ENCODE measurements around the gene CNIH2. TPM values are rescaled to one million over a fixed set of nuclear protein-coding genes. Genes with fewer than 3 reads are reported as not detected.
A peak's percentile ranks its signal among the peaks of the same experiment; 100 is the strongest.

Gene CNIH2
- total and polyA plus RNA-seq, 4 experiments from 2014 or later = 1.4 to 1.8 TPM; not detected in 2

DNA sequence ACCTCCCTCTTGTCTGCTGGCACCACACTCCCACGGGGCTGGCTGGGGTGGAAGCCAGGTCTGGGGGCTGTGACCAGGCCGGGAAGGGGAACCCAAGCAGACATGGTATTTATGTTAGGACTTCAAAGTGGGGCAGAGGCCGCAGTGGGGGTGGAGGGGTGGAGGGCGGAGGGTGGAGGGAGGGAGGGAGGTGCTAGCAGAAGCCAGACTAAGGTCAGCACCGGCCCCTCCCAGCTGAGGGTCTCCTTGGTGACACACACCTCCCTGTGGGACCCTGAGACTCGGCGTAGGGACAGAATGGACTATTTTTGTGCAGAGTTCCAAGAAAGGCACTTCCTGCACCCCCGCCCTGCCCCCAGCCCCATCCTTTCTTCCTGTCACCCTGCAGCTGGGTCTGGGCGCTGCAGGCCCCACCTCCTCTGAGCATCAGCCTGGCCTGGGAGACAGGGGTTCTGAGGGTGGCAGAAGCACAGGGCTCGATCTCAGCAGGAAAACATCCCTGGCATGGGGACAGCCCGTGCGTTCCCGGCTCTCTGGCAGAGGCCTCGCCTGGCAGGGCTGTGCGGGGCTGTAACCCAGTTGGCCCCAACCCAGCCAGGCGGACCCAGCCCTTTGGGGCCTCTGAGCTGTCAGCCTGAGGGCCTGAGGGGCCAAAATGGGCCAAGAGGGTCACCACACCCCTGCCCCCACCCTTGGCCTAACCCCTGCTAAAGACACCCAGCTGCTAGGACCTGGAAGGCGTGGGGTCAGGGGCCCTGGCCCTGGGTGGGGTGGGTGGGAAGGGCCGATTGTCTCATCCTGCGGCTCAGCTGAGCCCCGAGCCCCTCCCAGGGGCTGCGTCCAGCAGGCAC is 48.5 kb downstream of the CNIH2 start:
- Histone ChIP-seq H3K4me3 (ENCODE audit: low read length in 2 of 2) (no peak overlapping the region), H3K4me1 (ENCODE audit: insufficient read depth, low read length) (peaks cover 29% of the 10 kb centered on the region), H3K27me3 (ENCODE audit: insufficient read depth, low read length) (no peaks in the 10 kb centered on the region), H3K9me3 (ENCODE audit: control insufficient read depth in 1 of 2, low read length in 2 of 2) (no peaks in the 10 kb centered on the region), H3K36me3 (ENCODE audit: insufficient read depth, low read length) (no peaks in the 10 kb centered on the region), H3K27ac (ENCODE audit: low read depth, low read length) (no peak overlapping the region)
- peaks cover 18 to 27% (median 22%) of the 10 kb centered on the region in 4 donors for H3K4me1 Mint-ChIP-seq
- CTCF ChIA-PET (ENCODE audit: partially characterized antibody) = interaction anchor here (1.6 kb wide), 1 partner anchor 15 kb away, joined by 24 read pairs; no protein-coding TSS in a partner anchor
- peak overlapping the region in 2 of 8 donors; percentile 29 to 33 for H3K4me3 Mint-ChIP-seq
- H3K9me3 Mint-ChIP-seq = no peaks in the 10 kb centered on the region
- DNase-seq = no peak
- intact Hi-C loops (cut with micrococcal nuclease) = loop anchor here (5.0 kb wide), 1 partner anchor 61 kb away; no protein-coding TSS in a partner anchor
- POLR2A ChIA-PET (ENCODE audit: partially characterized antibody) = interaction anchor here (1.4 to 3.7 kb wide), 2 partner anchors 9 to 14 kb away, joined by 9 to 32 read pairs; partner anchors contain the start of gene CD248
- H3K36me3 Mint-ChIP-seq = no peaks in the 10 kb centered on the region
- no peaks in the 10 kb centered on the region for H3K27me3 Mint-ChIP-seq
- H3K27ac Mint-ChIP-seq = peak overlapping the region in 3 of 7 donors; percentile 61 to 86 (median 63)

- H3K9me3 ChIP-seq (ENCODE audit: control insufficient read depth in 1 of 2, low read length in 2 of 2) = no peaks in the 10 kb centered on the region
- H3K4me1 Mint-ChIP-seq = peaks cover 18 to 27% (median 22%) of the 10 kb centered on the region in 4 donors
- CTCF ChIA-PET (ENCODE audit: partially characterized antibody) = interaction anchor here (1.6 kb wide), 1 partner anchor 16 kb away, joined by 24 read pairs; no protein-coding TSS in a partner anchor
- DNase-seq = no peak
- no peaks in the 10 kb centered on the region for H3K27me3 Mint-ChIP-seq
- H3K27ac ChIP-seq (ENCODE audit: low read depth, low read length) = no peak overlapping the region
- H3K27ac Mint-ChIP-seq = peak overlapping the region; percentile 9 to 77 (median 34)
- intact Hi-C loops (cut with micrococcal nuclease) = loop anchor here (1.0 to 5.0 kb wide), 3 partner anchors 15 to 105 kb away; no protein-coding TSS in a partner anchor
- no peak overlapping the region for H3K4me3 ChIP-seq (ENCODE audit: low read length in 2 of 2)
- no peaks in the 10 kb centered on the region for H3K36me3 Mint-ChIP-seq
- H3K4me1 ChIP-seq (ENCODE audit: insufficient read depth, low read length) = peaks cover 29% of the 10 kb centered on the region
- peak overlapping the region in 5 of 8 donors; percentile 5 to 76 (median 18) for H3K4me3 Mint-ChIP-seq
- H3K9me3 Mint-ChIP-seq = no peaks in the 10 kb centered on the region
- no peaks in the 10 kb centered on the region for H3K27me3 ChIP-seq (ENCODE audit: insufficient read depth, low read length)
- no peaks in the 10 kb centered on the region for H3K36me3 ChIP-seq (ENCODE audit: insufficient read depth, low read length)
- POLR2A ChIA-PET (ENCODE audit: partially characterized antibody) = interaction anchor here (1.4 to 3.7 kb wide), 2 partner anchors 10 to 15 kb away, joined by 9 to 32 read pairs; partner anchors contain the start of gene CD248
These were observed 49.4 kb downstream of the CNIH2 start for GRCh38 chr11:66327171-66328030.

- POLR2A ChIA-PET (ENCODE audit: partially characterized antibody) = no interaction called here
These were observed 50.0 kb downstream of the CNIH2 start for GRCh38 chr11:66328031-66328301.

DNA sequence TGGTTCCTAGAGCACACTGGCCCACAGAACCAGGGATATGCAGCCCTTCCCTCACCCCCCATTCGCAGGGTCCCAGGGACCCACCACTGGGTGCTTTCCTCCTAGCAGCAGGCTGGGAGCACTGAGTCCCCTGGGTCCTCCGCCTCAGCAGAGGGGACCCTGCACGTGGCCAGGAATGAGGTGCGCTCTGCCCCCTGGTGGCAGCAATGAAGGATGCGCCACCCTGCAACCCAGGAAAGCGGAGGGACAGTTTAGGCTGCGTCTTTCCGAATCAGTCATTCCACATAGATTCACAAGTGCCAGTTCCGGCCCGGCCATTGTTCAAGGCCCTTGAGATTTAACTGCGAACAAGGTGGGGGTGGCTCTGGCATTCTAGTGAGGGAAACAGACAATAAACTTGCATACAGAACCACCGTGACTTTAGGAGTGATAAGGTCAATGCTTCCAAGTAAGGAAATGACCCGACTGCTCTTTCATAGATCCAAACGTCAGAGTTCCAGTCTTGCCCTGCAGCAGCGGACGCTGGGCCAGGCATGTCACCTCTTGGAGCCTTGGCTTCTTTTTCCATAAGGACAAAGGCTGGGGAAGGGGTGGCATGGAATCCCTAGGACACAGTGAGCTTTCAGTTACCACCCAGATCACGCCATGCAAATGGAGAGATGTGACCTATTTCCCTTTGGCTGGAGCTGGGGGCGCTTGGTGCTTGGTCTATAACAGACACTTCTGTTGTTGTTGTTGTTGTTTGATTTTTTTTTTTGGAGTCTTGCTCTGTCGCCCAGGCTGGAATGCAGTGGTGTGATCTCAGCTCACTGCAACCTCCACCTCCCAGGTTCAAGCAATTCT is 50.5 kb downstream of the CNIH2 start:
- Mint-ChIP-seq H3K27me3 (no peaks in the 10 kb centered on the region), H3K4me1 (peaks cover 18 to 27% (median 21%) of the 10 kb centered on the region in 4 donors), H3K36me3 (no peaks in the 10 kb centered on the region), H3K27ac (peak overlapping the region in 6 of 7 donors; percentile 57 to 91 (median 66)), H3K9me3 (peaks cover 0 to 2% (median 0%) of the 10 kb centered on the region in 8 donors), H3K4me3 (peak overlapping the region in 7 of 8 donors; percentile 16 to 77 (median 35))
- Histone ChIP-seq H3K27me3 (ENCODE audit: insufficient read depth, low read length) (no peaks in the 10 kb centered on the region), H3K27ac (ENCODE audit: low read depth, low read length) (no peak overlapping the region), H3K4me3 (ENCODE audit: low read length in 2 of 2) (no peak overlapping the region), H3K9me3 (ENCODE audit: control insufficient read depth in 1 of 2, low read length in 2 of 2) (no peaks in the 10 kb centered on the region), H3K4me1 (ENCODE audit: insufficient read depth, low read length) (peaks cover 29% of the 10 kb centered on the region), H3K36me3 (ENCODE audit: insufficient read depth, low read length) (no peaks in the 10 kb centered on the region)
- intact Hi-C loops (cut with micrococcal nuclease) = loop anchor here (1.0 to 5.0 kb wide), 3 partner anchors 16 to 106 kb away; no protein-coding TSS in a partner anchor
- DNase-seq = peak; percentile 70 to 82 (median 77)
- CTCF ChIA-PET (ENCODE audit: partially characterized antibody) = interaction anchor here (0.8 to 8.6 kb wide), 5 partner anchors 10 to 60 kb away, joined by 3 to 110 read pairs (median 3); partner anchors contain the start of gene BRMS1
- POLR2A ChIA-PET (ENCODE audit: partially characterized antibody) = interaction anchor here (2.3 kb wide), 1 partner anchor 17 kb away, joined by 22 read pairs; no protein-coding TSS in a partner anchor

More at GRCh38 chr11:66328031-66328301, 50.0 kb downstream of the CNIH2 start:
- no peaks in the 10 kb centered on the region for H3K27me3 Mint-ChIP-seq
- DNase-seq = peak in 1 of 5 donors; percentile 47
- H3K4me1 Mint-ChIP-seq = peaks cover 18 to 27% (median 22%) of the 10 kb centered on the region in 4 donors
- no peaks in the 10 kb centered on the region for H3K27me3 ChIP-seq (ENCODE audit: insufficient read depth, low read length)
- H3K9me3 ChIP-seq (ENCODE audit: control insufficient read depth in 1 of 2, low read length in 2 of 2) = no peaks in the 10 kb centered on the region
- CTCF ChIA-PET (ENCODE audit: partially characterized antibody) = no interaction called here
- peak overlapping the region in 6 of 7 donors; percentile 18 to 77 (median 58) for H3K27ac Mint-ChIP-seq
- no peaks in the 10 kb centered on the region for H3K36me3 ChIP-seq (ENCODE audit: insufficient read depth, low read length)
- H3K4me3 ChIP-seq (ENCODE audit: low read length in 2 of 2) = no peak overlapping the region
- H3K36me3 Mint-ChIP-seq = no peaks in the 10 kb centered on the region
- peaks cover 29% of the 10 kb centered on the region for H3K4me1 ChIP-seq (ENCODE audit: insufficient read depth, low read length)
- no peak overlapping the region for H3K27ac ChIP-seq (ENCODE audit: low read depth, low read length)
- no peaks in the 10 kb centered on the region for H3K9me3 Mint-ChIP-seq
- intact Hi-C loops (cut with micrococcal nuclease) = loop anchor here (1.0 to 5.0 kb wide), 3 partner anchors 16 to 106 kb away; no protein-coding TSS in a partner anchor
- peak overlapping the region in 2 of 8 donors; percentile 16 to 76 for H3K4me3 Mint-ChIP-seq

DNA sequence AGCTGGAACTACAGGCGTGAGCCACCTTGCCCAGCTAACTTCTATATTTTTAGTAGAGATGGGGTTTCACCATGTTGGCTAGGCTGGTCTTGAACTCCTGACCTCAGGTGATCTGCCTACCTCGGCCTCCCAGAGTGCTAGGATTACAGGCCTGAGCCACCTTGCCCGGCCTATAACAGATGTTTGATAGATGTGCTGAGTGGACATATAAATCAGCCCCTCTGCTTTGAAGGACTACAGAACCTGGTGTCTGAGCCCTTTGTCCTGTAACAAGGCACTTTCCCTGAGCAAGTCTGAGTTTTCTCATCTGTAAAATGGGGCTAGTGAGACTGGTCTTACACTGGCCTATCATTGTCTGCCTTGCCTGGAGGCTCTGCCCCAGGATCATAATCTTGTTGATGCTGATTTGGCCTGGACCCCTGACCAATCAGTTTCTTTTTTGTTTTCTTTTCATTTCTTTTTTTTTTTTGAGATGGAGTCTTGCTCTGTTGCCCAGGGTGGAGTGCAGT is 51.2 kb downstream of the CNIH2 start:
- intact Hi-C loops (cut with micrococcal nuclease) = loop anchor here (5.0 kb wide), 1 partner anchor 58 kb away; no protein-coding TSS in a partner anchor
- H3K27me3 ChIP-seq (ENCODE audit: insufficient read depth, low read length) = no peaks in the 10 kb centered on the region
- peaks cover 18 to 27% (median 20%) of the 10 kb centered on the region in 4 donors for H3K4me1 Mint-ChIP-seq
- H3K9me3 Mint-ChIP-seq = peaks cover 0 to 2% (median 0%) of the 10 kb centered on the region in 8 donors
- H3K4me3 ChIP-seq (ENCODE audit: low read length in 2 of 2) = no peak overlapping the region
- H3K36me3 Mint-ChIP-seq = no peaks in the 10 kb centered on the region
- POLR2A ChIA-PET (ENCODE audit: partially characterized antibody) = interaction anchor here (2.3 kb wide), 1 partner anchor 17 kb away, joined by 22 read pairs; no protein-coding TSS in a partner anchor
- H3K4me1 ChIP-seq (ENCODE audit: insufficient read depth, low read length) = peaks cover 29% of the 10 kb centered on the region
- CTCF ChIA-PET (ENCODE audit: partially characterized antibody) = interaction anchor here (0.8 to 8.6 kb wide), 5 partner anchors 9 to 59 kb away, joined by 3 to 110 read pairs (median 3); partner anchors contain the start of gene BRMS1
- no peaks in the 10 kb centered on the region for H3K9me3 ChIP-seq (ENCODE audit: control insufficient read depth in 1 of 2, low read length in 2 of 2)
- H3K4me3 Mint-ChIP-seq = no peak overlapping the region
- H3K36me3 ChIP-seq (ENCODE audit: insufficient read depth, low read length) = no peaks in the 10 kb centered on the region
- no peak overlapping the region for H3K27ac ChIP-seq (ENCODE audit: low read depth, low read length)
- H3K27me3 Mint-ChIP-seq = no peaks in the 10 kb centered on the region
- DNase-seq = no peak
- H3K27ac Mint-ChIP-seq = peak overlapping the region in 1 of 7 donors; percentile 13

DNA sequence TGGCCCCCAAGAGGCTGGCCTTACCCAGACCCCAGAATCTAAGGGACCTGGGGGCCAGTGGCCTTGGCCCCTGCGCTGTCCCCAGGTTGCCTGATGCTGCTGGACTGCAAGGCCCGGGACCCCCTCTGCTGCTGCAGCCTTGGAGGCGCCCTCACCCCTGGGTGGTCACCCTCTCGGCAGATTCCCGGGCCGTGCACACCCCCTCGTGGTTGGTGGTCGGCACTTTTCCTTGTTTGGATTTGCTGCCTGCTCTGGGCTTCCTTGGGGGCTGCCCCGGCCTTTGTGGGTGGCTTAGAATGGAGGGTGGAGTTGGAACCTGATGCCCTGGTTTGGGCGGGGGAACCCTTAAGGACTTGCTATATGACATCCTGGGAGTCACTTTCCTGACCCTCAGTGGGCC is 53.0 kb downstream of the CNIH2 start:
- no peak overlapping the region for H3K27ac ChIP-seq (ENCODE audit: low read depth, low read length)
- peaks cover 16 to 26% (median 21%) of the 10 kb centered on the region in 4 donors for H3K4me1 Mint-ChIP-seq
- no peak overlapping the region for H3K27ac Mint-ChIP-seq
- H3K4me1 ChIP-seq (ENCODE audit: insufficient read depth, low read length) = peaks cover 30% of the 10 kb centered on the region
- H3K27me3 ChIP-seq (ENCODE audit: insufficient read depth, low read length) = no peaks in the 10 kb centered on the region
- CTCF ChIA-PET (ENCODE audit: partially characterized antibody) = interaction anchor here (0.9 to 8.6 kb wide), 3 partner anchors 14 to 31 kb away, joined by 3 to 110 read pairs (median 4); no protein-coding TSS in a partner anchor
- no peak for DNase-seq
- no peaks in the 10 kb centered on the region for H3K36me3 ChIP-seq (ENCODE audit: insufficient read depth, low read length)
- no peak overlapping the region for H3K4me3 ChIP-seq (ENCODE audit: low read length in 2 of 2)
- intact Hi-C loops (cut with micrococcal nuclease) = no loop called here
- POLR2A ChIA-PET (ENCODE audit: partially characterized antibody) = interaction anchor here (1.2 to 1.3 kb wide), 2 partner anchors 18 to 20 kb away, joined by 3 to 4 read pairs; no protein-coding TSS in a partner anchor
- H3K9me3 Mint-ChIP-seq = peaks cover 0 to 2% (median 0%) of the 10 kb centered on the region in 8 donors
- H3K9me3 ChIP-seq (ENCODE audit: control insufficient read depth in 1 of 2, low read length in 2 of 2) = no peaks in the 10 kb centered on the region
- H3K36me3 Mint-ChIP-seq = no peaks in the 10 kb centered on the region
- H3K27me3 Mint-ChIP-seq = no peaks in the 10 kb centered on the region
- no peak overlapping the region for H3K4me3 Mint-ChIP-seq

All from CD4-positive, alpha-beta memory T cell (primary cell).